ENCODE data around the gene SCAANT1. TPM values are rescaled to one million over a fixed set of nuclear protein-coding genes. Genes with fewer than 3 reads are reported as not detected.

Gene SCAANT1
- total and polyA plus RNA-seq, 8 donors = not detected

- H3K27me3 ChIP-seq = no peaks in the 10 kb centered on the region
- 49 to 68% (median 60%) methylated on average over 3 of the region's 3 CpGs for WGBS, 5 donors
- no peak for DNase-seq
- H3K27ac ChIP-seq = peak overlapping the region in 4 of 5 donors; percentile 4 to 65 (median 36)
- TF ChIP-seq EP300 (IDR thresholded peaks at IDR 0.05) (no peak), POLR2AphosphoS5 (IDR thresholded peaks at IDR 0.05) (no peak)
- TF ChIP-seq, protein P1, sequence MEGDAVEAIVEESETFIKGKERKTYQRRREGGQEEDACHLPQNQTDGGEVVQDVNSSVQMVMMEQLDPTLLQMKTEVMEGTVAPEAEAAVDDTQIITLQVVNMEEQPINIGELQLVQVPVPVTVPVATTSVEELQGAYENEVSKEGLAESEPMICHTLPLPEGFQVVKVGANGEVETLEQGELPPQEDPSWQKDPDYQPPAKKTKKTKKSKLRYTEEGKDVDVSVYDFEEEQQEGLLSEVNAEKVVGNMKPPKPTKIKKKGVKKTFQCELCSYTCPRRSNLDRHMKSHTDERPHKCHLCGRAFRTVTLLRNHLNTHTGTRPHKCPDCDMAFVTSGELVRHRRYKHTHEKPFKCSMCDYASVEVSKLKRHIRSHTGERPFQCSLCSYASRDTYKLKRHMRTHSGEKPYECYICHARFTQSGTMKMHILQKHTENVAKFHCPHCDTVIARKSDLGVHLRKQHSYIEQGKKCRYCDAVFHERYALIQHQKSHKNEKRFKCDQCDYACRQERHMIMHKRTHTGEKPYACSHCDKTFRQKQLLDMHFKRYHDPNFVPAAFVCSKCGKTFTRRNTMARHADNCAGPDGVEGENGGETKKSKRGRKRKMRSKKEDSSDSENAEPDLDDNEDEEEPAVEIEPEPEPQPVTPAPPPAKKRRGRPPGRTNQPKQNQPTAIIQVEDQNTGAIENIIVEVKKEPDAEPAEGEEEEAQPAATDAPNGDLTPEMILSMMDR (IDR thresholded peaks at IDR 0.05) = no peak
- H3K4me1 ChIP-seq = peaks cover 33 to 88% (median 57%) of the 10 kb centered on the region in 4 donors
- H3K4me3 ChIP-seq = no peak overlapping the region
- H3K36me3 ChIP-seq = peaks cover 0 to 3% (median 0%) of the 10 kb centered on the region in 4 donors
- H3K9me3 ChIP-seq = no peaks in the 10 kb centered on the region
- intact Hi-C loops (cut with DNase I; ENCODE audit: low total_unique reads) = no loop called here
These were observed 20.5 kb upstream of the SCAANT1 start for GRCh38 chr3:63932509-63933212.

DNA sequence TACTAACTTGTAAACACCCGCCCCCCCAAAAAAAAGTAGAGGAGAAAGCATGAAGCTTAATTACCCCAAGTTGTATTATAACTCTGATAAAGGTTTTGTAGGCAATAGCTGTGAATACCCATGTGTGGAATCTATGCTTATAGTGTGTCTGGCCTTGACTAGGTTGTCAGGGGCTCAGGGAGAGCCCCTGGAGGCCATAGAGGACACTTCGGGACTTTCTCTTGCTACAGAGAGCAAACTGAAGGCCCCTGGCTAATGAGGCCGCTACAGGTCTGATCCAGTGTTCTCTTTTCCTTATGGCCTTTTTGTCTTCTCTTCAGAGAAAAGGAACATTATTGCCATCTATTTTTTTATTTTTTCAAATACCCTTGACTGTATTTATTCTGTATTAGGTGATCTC, 19.1 kb upstream of the SCAANT1 start:
- TF ChIP-seq POLR2A (IDR thresholded peaks at IDR 0.05) (no peak), EP300 (IDR thresholded peaks at IDR 0.05) (no peak), POLR2AphosphoS5 (IDR thresholded peaks at IDR 0.05) (no peak)
- TF ChIP-seq, protein P1 (IDR thresholded peaks at IDR 0.05) = no peak
- no peaks in the 10 kb centered on the region for H3K27me3 ChIP-seq
- H3K9me3 ChIP-seq = no peaks in the 10 kb centered on the region
- no peak overlapping the region for H3K27ac ChIP-seq
- peaks cover 0 to 8% (median 7%) of the 10 kb centered on the region in 4 donors for H3K36me3 ChIP-seq
- no peak overlapping the region for H3K4me3 ChIP-seq
- WGBS, 5 donors = 89 to 95% (median 91%) methylated on average over 3 of the region's 3 CpGs
- DNase-seq = no peak
- intact Hi-C loops (cut with DNase I; ENCODE audit: low total_unique reads) = no loop called here
- H3K4me1 ChIP-seq = peaks cover 28 to 82% (median 49%) of the 10 kb centered on the region in 4 donors

DNA sequence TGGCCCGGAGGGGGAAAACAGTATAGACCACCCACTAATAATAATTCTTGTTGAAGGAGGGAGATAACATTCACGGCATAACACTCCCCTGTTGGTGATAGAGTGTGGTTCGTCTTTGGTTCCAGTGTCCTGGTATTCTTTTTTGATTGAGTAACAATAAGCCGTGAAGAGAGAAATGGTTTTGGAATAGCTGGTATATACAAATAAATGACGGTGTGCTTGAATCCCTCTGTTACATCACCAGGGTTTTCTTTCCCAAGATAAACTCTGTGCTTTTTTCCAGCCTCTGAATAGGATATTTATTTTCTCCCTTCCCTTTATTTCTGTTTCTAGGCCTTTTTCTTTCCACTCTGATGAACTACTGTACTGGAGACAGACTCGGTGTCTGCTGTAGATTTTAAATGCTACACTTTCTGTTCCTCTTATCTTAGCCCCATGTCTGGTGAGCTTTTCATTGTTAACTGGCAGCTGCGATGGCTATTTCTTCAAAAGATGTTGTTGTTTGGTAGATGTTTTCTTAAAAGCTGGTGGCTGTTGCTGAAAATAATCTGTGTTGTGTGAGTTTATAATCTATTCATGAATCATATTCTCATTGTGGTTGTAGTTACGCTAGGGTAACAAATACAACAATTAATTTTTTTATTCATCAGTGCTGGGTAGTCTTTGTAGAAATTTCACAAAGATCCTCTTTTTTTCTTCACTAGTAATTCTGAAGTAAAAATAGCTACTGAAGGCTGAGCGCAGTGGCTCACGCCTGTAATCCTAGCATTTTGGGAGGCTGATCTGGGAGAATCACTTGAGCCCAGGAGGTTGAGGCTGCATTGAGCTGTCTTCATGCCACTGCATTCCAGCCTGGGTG, 15.5 kb upstream of the SCAANT1 start:
- no peak for TF ChIP-seq POLR2AphosphoS5 (IDR thresholded peaks at IDR 0.05)
- Histone ChIP-seq H3K27ac (no peak overlapping the region), H3K27me3 (no peaks in the 10 kb centered on the region), H3K36me3 (peaks cover 0 to 31% (median 28%) of the 10 kb centered on the region in 4 donors), H3K4me3 (no peak overlapping the region), H3K4me1 (peaks cover 6 to 59% (median 27%) of the 10 kb centered on the region in 4 donors), H3K9me3 (no peaks in the 10 kb centered on the region)
- 53 to 63% (median 57%) methylated on average over 10 of the region's 10 CpGs for WGBS, 5 donors
- no peak for DNase-seq
- intact Hi-C loops (cut with DNase I; ENCODE audit: low total_unique reads) = no loop called here

DNA sequence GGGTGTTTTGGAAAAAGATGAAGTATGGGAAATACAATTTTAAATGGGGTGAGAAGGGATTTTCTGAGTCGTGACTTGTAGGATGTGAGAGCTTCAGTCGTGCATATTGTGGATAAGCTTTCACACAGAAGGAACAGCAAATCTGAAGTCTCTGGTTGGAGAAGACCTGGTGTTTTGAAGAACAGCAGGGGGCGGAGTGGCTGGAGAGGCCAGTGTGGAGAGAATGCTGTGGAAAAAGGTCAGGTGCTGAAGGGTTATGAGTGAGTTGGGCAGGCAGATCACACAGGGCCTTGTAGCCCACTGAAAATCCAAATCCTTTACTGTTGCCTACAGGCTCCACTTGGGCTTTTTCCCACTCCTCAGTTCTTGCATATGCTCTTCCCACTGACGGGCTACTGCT, 14.1 kb upstream of the SCAANT1 start:
- intact Hi-C loops (cut with DNase I; ENCODE audit: low total_unique reads) = no loop called here
- WGBS, 5 donors = 91 to 98% (median 95%) methylated on average over 4 of the region's 4 CpGs
- no peak for TF ChIP-seq POLR2AphosphoS5 (IDR thresholded peaks at IDR 0.05)
- TF ChIP-seq, protein P1 (IDR thresholded peaks at IDR 0.05) = no peak
- no peak for TF ChIP-seq EP300 (IDR thresholded peaks at IDR 0.05)

More for the DNA sequence above, 14.1 kb upstream of the SCAANT1 start:
- Histone ChIP-seq H3K9me3 (no peaks in the 10 kb centered on the region), H3K4me3 (no peak overlapping the region), H3K27me3 (no peaks in the 10 kb centered on the region), H3K36me3 (peaks cover 0 to 37% (median 34%) of the 10 kb centered on the region in 4 donors), H3K27ac (no peak overlapping the region), H3K4me1 (peaks cover 1 to 59% (median 28%) of the 10 kb centered on the region in 4 donors)
- no peak for DNase-seq

Measured in stomach (tissue), 9 donors.